ENCODE results near the gene CEMIP2.

DNA sequence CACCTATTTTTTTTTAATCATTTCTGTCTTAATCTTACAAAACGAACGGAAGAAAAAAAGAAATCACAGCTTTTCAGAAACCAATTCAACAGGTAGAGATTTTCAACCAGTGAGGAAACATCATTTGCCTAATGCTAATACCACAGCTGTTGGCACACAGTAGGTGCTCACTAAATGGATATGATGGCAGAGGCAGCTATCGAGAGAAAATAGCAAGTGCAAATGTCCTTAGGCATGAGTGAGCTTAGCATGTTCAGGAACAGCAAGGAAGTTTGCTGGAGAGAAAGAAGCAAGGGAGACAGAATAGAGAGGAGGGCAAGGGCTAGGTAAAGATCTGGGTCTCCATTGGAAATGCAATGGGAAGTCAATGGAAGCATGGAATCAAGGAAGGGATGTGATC, 49.2 kb downstream of the CEMIP2 start:
- TF ChIP-seq POLR2AphosphoS5 (IDR thresholded peaks at IDR 0.05; ENCODE audit: borderline replicate concordance, low read depth, low read length), result no peak
- no peak for TF ChIP-seq EZH2 (IDR thresholded peaks at IDR 0.05)
- no peak for TF ChIP-seq FOXP2 (optimal IDR thresholded peaks at IDR 0.05; ENCODE audit: control extremely low read depth, extremely low read length, insufficient read depth)
